PFSK-1 (cell line): ENCODE data around the gene MTG1.

Experiments
- FOXP2 ChIP-seq: optimal IDR thresholded peaks from 2 replicates; pipeline ENCODE3; 2011; ENCODE audit warnings: borderline replicate concordance, control low read depth, inconsistent platforms; ENCODE audit not compliant: insufficient read depth; ENCODE audit errors: extremely low read length, extremely low read depth
- POLR2AphosphoS5 ChIP-seq: IDR thresholded peaks from 2 replicates; pipeline ENCODE4 v1.6.1; 2012; ENCODE audit warnings: low read depth, mild to moderate bottlenecking, control low read depth, low read length, moderate library complexity
- REST ChIP-seq, 2 experiments: IDR thresholded peaks; 2 replicates each; pipeline versions ENCODE4 v1.6.1 to v1.8.0; 2011 to 2012; ENCODE audit warnings: low read depth in 2 of 2, low read length in 2 of 2, control low read depth in 1 of 2, inconsistent platforms in 1 of 2, mild to moderate bottlenecking in 1 of 2, moderate library complexity in 1 of 2; ENCODE audit not compliant: insufficient read depth in 1 of 2
- SIN3A ChIP-seq: IDR thresholded peaks from 2 replicates; pipeline ENCODE4 v1.6.1; 2012; ENCODE audit warnings: mild to moderate bottlenecking, low read length, moderate library complexity, borderline replicate concordance; ENCODE audit not compliant: insufficient read depth
- TAF1 ChIP-seq: IDR thresholded peaks from 2 replicates; pipeline ENCODE4 v1.6.1; 2012; ENCODE audit warnings: low read length, control low read depth, borderline replicate concordance; ENCODE audit not compliant: insufficient read depth

DNA sequence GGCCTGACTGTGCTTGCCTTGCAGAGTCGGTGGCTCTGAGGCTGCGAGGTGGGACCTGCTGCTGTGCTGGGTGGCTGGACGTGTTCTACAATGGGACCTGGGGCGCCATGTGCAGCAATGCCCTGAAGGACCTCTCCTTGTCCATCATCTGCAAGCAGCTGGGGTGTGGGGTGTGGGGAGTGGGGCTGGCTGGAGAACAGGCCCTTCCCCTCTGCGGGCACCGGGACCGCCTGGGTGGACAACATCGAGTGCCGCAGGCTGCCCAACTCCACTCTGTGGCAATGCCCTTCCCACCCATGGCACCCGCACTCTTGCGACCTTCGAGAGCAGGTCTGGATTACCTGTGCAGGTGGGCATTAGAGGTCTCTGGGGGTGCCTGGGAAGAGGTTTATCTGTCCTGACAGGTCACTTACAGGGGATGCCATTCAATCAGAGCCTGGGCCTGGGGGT is 70.7 kb downstream of the MTG1 start:
- TF ChIP-seq POLR2AphosphoS5 (no peak), REST (IDR thresholded peaks at IDR 0.05; ENCODE audit: insufficient read depth in 1 of 2, low read depth in 2 of 2, low read length in 2 of 2) (no peak), TAF1 (no peak), SIN3A (no peak), FOXP2 (no peak)
